ENCODE data around the gene UBE4B. TPM values are rescaled to one million over a fixed set of nuclear protein-coding genes. Genes with fewer than 3 reads are reported as not detected.
A peak's percentile ranks its signal among the peaks of the same experiment; 100 is the strongest.

The UBE4B gene
- total and polyA plus RNA-seq, 2 experiments from 2014 or later: 14.3 to 27.6 TPM

DNA sequence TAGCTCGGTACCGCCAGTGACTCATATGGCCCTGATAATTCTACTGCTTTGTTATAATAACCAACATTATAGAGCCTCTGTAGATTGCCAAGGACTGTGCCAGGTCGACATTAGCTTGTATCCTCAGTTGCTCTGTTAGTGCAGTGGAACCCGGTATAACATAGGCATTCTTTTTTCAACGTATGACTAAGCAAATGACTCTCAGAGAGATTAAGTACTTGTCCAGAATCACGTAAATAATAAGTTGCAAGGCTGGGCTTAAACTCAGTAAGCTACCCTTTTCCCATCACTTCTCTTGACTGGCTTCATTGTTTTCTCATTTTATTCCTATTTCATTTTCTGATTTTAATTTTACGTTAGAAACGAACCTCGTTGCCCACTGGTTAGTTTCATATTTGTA, 85.1 kb downstream of the UBE4B start:
- Histone ChIP-seq H3F3A (ENCODE audit: insufficient read depth) (peaks cover 15% of the 10 kb centered on the region), H2AFZ (no peak overlapping the region), H3K9me3 (ENCODE audit: low read depth) (no peaks in the 10 kb centered on the region), H3K36me3 (ENCODE audit: low read depth) (no peaks in the 10 kb centered on the region; the same call in 1 of the 2 replicates), H3K9me2 (ENCODE audit: insufficient read depth) (no peaks in the 10 kb centered on the region), H3K9ac (no peak overlapping the region), H3K27ac (no peak overlapping the region), H3K79me2 (ENCODE audit: insufficient read depth) (no peaks in the 10 kb centered on the region), H3K4me1 (ENCODE audit: insufficient read depth) (peaks cover 8% of the 10 kb centered on the region), H3K4me2 (ENCODE audit: unreplicated experiment) (no peak overlapping the region), H4K20me1 (ENCODE audit: insufficient read depth) (0 out of 2 replicates have a peak, but pooled peaks cover 6% of the 10 kb centered on the region), H3K4me3 (no peak overlapping the region), H3K27me3 (replicated peaks; ENCODE audit: insufficient read depth) (no peaks in the 10 kb centered on the region)
- 95 to 98% methylated on average over 9 of the region's 9 CpGs for WGBS, 2 experiments (ENCODE audit: low coverage in 1 of 2, low lambda C conversion rate in 2 of 2, missing lambda C conversion rate in 2 of 2)
- TF ChIP-seq EZH2 (IDR thresholded peaks at IDR 0.05; ENCODE audit: insufficient read depth, poor library complexity, severe bottlenecking) (no peak), EZH2phosphoT487 (IDR thresholded peaks at IDR 0.05; ENCODE audit: insufficient read depth, low read depth) (no peak)
- DNase-seq: no peak
- in situ Hi-C loops (cut with MboI): no loop called here

DNA sequence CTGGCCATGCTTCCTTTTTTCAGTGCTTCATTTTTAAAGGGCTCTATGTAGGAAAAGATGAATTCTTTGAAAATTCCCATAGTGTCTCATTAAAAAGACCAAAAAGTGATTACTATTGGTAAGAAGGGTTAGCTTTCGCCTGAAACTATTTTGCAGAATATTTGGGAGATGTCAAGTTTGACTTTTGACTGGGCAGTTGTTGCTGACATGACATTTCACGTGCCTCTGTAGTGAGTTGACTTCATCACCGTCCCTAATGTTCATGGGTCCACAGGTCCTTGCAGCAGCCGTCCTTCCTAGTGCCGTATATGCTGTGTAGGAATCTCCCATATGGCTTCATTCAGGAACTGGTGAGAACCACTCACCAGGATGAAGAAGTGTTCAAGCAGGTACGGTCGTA, 88.9 kb downstream of the UBE4B start:
- Histone ChIP-seq H3K4me2 (ENCODE audit: unreplicated experiment) (no peak overlapping the region), H3K4me1 (ENCODE audit: insufficient read depth) (peaks cover 16% of the 10 kb centered on the region), H3K27ac (no peak overlapping the region), H4K20me1 (ENCODE audit: insufficient read depth) (0 out of 2 replicates have a peak, but pooled peaks cover 6% of the 10 kb centered on the region), H3F3A (ENCODE audit: insufficient read depth) (peaks cover 26% of the 10 kb centered on the region), H3K9me3 (ENCODE audit: low read depth) (no peaks in the 10 kb centered on the region), H3K9ac (no peak overlapping the region), H3K9me2 (ENCODE audit: insufficient read depth) (no peaks in the 10 kb centered on the region), H3K4me3 (no peak overlapping the region), H3K79me2 (ENCODE audit: insufficient read depth) (no peaks in the 10 kb centered on the region), H2AFZ (no peak overlapping the region), H3K27me3 (replicated peaks; ENCODE audit: insufficient read depth) (no peaks in the 10 kb centered on the region), H3K36me3 (ENCODE audit: low read depth) (peaks cover 4% of the 10 kb centered on the region)
- no peak for DNase-seq
- TF ChIP-seq EZH2phosphoT487 (IDR thresholded peaks at IDR 0.05; ENCODE audit: insufficient read depth, low read depth) (no peak), EZH2 (IDR thresholded peaks at IDR 0.05; ENCODE audit: insufficient read depth, poor library complexity, severe bottlenecking) (no peak)
- in situ Hi-C loops (cut with MboI): no loop called here
- WGBS, 2 experiments (ENCODE audit: low coverage in 1 of 2, low lambda C conversion rate in 2 of 2, missing lambda C conversion rate in 2 of 2): 96 to 98% methylated on average over 7 of the region's 7 CpGs

DNA sequence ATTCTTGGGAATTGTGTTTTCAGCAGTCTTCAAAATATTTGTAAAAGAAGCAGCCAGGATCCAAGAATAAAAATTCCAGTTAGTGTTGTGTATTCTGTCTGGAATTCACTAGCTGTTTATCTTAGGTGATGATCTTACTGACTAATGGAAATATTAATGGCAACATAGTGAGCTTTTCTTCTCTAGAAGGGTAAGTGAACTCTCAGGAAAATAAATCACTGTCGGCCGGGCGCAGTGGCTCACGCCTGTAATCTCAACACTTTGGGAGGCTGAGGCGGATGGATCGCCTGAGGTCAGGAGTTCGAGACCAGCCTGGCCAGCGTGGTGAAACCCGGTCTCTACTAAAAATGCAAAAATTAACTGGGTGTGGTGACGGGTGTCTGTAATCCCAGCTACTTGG, 90.2 kb downstream of the UBE4B start:
- peak overlapping the region; percentile 12 for H3K4me2 ChIP-seq (ENCODE audit: unreplicated experiment)
- H3K79me2 ChIP-seq (ENCODE audit: insufficient read depth): no peaks in the 10 kb centered on the region
- H3F3A ChIP-seq (ENCODE audit: insufficient read depth): peaks cover 26% of the 10 kb centered on the region
- H2AFZ ChIP-seq: no peak overlapping the region
- peaks cover 16% of the 10 kb centered on the region for H3K4me1 ChIP-seq (ENCODE audit: insufficient read depth)
- 0 out of 2 replicates have a peak, but pooled peaks cover 6% of the 10 kb centered on the region for H4K20me1 ChIP-seq (ENCODE audit: insufficient read depth)
- DNase-seq: peak; percentile 75
- in situ Hi-C loops (cut with MboI): no loop called here
- no peaks in the 10 kb centered on the region for H3K9me3 ChIP-seq (ENCODE audit: low read depth)
- no peaks in the 10 kb centered on the region for H3K27me3 ChIP-seq (replicated peaks; ENCODE audit: insufficient read depth)
- no peak overlapping the region for H3K4me3 ChIP-seq
- H3K27ac ChIP-seq: peak overlapping the region; percentile 80
- H3K9ac ChIP-seq: 0 out of 2 replicates have a peak overlapping the region, but pooled peaks have one; percentile 19
- no peak for TF ChIP-seq EZH2phosphoT487 (IDR thresholded peaks at IDR 0.05; ENCODE audit: insufficient read depth, low read depth)
- TF ChIP-seq EZH2 (IDR thresholded peaks at IDR 0.05; ENCODE audit: insufficient read depth, poor library complexity, severe bottlenecking): no peak
- 48 to 50% methylated on average over 10 of the region's 10 CpGs for WGBS, 2 experiments (ENCODE audit: low coverage in 1 of 2, low lambda C conversion rate in 2 of 2, missing lambda C conversion rate in 2 of 2)
- H3K9me2 ChIP-seq (ENCODE audit: insufficient read depth): no peaks in the 10 kb centered on the region
- H3K36me3 ChIP-seq (ENCODE audit: low read depth): peaks cover 13% of the 10 kb centered on the region

- peaks cover 7% of the 10 kb centered on the region for H3F3A ChIP-seq (ENCODE audit: insufficient read depth)
- no peaks in the 10 kb centered on the region for H3K27me3 ChIP-seq (replicated peaks; ENCODE audit: insufficient read depth)
- H2AFZ ChIP-seq: no peak overlapping the region
- no peak overlapping the region for H3K9ac ChIP-seq
- H3K36me3 ChIP-seq (ENCODE audit: low read depth): peaks cover 32% of the 10 kb centered on the region; the same call in 1 of the 2 replicates
- H3K4me3 ChIP-seq: no peak overlapping the region
- DNase-seq: no peak
- TF ChIP-seq EZH2 (IDR thresholded peaks at IDR 0.05; ENCODE audit: insufficient read depth, poor library complexity, severe bottlenecking) (no peak), EZH2phosphoT487 (IDR thresholded peaks at IDR 0.05; ENCODE audit: insufficient read depth, low read depth) (no peak)
- H3K79me2 ChIP-seq (ENCODE audit: insufficient read depth): no peaks in the 10 kb centered on the region
- WGBS, 2 experiments (ENCODE audit: low coverage in 1 of 2, low lambda C conversion rate in 2 of 2, missing lambda C conversion rate in 2 of 2): 45 to 50% methylated on average over 9 of the region's 9 CpGs
- H3K9me3 ChIP-seq (ENCODE audit: low read depth): no peaks in the 10 kb centered on the region
- peaks cover 5% of the 10 kb centered on the region for H3K4me1 ChIP-seq (ENCODE audit: insufficient read depth)
- in situ Hi-C loops (cut with MboI): no loop called here
- H3K9me2 ChIP-seq (ENCODE audit: insufficient read depth): no peaks in the 10 kb centered on the region
- no peak overlapping the region for H3K27ac ChIP-seq
- no peak overlapping the region for H3K4me2 ChIP-seq (ENCODE audit: unreplicated experiment)
- no peaks in the 10 kb centered on the region for H4K20me1 ChIP-seq (ENCODE audit: insufficient read depth)
These were observed 95.5 kb downstream of the UBE4B start for GRCh38 chr1:10128101-10128765.

Measured in GM23248 (cell line).